HG02642 (cell line): Measurements from ENCODE around the gene SOCS7.

Experiments
- ATAC-seq: cut with Tn5 transposase; IDR thresholded peaks from one replicate; pipeline ENCODE4 v1.9.1; 2021; ENCODE audit warnings: mild to moderate bottlenecking; ENCODE audit not compliant: unreplicated experiment, poor library complexity

The SOCS7 gene

DNA sequence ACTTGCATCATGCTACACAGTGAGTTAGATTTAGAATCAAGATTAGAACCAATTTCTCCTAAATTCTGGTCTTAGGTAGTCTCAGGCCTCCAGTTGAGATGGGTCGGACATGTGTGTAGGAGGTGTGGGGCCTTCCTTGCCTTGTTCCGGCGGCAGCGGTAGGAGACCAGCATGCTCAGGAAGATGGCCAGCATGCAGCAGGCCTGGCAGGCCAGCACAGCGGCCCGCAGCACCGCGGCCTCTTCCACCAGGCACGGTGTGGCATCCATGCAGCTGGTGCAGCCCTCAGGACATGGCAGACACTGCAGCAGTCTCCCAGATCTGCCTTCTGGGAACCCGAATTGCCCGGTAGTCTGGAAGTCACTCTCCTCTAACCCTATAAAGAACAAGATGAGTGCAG is 14.8 kb upstream of the SOCS7 start:
- ATAC-seq: no peak

DNA sequence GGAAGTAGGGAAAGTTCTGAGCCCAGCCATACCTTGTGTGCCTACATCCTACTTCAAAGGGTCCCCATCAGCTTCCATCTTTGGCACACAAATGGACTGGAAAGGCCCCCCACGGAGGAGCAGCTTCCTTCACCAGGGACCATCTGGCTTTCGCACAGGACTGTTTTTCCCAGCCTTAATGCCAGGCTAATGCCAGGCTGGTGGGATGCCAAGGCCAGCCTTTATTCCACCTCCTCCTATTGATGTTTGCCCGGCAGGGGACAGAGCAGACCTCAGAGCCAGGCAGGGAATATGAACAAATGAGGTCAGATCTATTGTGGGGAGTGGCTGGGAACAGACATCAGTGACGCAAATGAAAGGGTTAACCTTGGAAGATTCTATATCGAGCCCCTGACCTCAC is 13.6 kb upstream of the SOCS7 start:
- ATAC-seq: no peak

DNA sequence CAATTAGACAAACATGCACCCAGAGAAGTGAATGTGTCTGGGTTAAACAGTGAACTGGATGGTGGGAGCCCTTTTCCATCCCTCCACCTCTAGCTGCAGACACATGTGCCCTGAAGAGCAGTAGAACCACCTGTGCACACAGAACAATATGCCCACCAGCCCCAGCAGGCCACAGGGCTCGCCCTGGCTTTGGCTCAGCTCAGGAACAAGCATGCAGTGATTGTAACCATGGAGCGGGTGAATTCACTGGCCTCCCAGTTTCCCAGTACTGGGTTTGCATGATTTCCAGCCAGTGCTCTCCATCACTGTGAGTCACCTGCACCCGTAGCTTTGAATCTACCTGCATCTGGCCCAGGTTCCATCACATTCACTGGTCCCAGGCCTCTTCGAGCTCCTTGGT is 13.1 kb upstream of the SOCS7 start:
- no peak for ATAC-seq

DNA sequence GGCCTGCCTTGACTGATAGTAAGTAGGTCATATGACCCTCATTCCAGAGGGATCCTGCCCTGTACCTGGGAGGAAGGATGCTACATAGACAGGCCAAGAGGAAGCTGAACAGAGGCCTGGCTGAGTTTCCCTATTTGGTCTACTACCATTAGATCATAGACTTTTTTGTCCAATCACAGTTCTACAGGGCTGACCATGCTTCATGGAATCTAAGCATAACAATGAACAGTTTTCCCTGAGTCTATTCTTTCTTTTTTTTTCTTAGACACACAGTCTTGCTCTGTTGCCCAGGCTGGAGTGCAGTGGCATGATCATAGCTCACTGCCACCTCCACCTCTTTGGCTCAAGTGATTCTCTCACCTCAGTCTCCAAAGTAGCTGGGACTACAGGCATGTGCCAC is 11.8 kb upstream of the SOCS7 start:
- no peak for ATAC-seq

DNA sequence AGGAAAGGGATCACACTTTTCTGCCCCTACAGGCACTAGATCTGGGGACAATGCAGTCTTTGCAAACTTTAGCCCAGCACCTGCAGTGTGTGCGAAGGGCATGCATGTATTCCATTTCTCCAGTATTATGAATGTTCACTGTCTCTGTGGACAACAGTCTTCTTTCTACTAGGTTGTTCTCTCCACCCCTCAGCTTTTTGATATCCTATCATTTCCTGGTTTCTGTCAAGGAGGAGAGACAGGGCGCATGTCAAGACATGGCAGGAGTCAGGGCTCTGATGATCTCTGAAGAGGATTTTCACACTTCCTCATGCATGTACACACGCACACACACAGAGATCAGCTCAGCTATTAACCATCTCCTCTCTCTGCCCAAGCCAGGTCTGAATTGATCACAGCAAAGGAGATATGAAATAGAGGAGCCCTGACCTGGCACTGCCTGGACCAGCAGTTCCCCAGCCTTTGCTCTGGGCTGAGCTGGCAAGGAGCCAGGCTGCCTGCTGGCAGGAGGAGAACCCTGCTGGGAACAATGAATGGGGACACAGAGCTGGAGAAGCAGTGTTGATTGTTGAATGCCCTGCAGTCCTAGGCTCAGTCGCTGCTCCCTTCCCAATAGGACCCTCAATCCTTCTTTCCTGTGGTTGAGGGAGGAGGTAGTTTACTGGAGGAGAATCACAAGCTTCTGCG is 10.5 kb upstream of the SOCS7 start:
- ATAC-seq: no peak

DNA sequence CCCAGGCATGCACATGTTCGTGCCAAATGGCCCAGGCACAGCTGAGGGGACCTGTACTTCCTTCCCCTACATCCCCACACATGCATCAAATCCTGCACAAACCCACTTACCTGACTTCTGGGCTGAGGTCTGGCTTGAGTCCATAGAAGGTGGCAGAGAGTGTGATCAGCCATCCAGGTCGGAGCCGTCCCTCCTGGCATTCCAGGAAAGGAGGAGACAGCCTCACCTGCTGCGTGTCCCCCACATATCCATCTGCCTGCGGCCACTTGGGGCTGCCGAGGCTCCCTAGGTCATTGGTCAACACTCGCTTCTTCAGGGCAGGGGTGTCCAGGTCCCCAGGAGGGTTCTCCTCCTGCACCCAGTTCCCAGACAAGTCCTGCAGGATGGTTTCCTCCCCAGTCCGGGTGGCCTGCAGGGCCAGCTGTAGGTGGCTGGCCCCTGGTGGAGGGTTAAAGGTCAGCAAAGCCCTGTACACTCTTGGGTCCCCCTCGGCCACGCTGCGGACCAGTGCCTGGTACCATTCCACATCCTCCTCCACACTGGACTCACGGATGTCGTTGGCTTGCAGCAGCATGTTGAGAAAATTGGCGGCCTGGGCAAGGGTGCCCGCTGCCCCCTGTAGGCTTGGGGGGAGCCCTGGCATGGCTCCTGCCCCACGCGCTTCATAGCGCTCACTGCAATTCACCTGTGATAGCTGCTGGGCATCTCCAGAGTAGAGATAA is 8.6 kb upstream of the SOCS7 start:
- no peak for ATAC-seq

DNA sequence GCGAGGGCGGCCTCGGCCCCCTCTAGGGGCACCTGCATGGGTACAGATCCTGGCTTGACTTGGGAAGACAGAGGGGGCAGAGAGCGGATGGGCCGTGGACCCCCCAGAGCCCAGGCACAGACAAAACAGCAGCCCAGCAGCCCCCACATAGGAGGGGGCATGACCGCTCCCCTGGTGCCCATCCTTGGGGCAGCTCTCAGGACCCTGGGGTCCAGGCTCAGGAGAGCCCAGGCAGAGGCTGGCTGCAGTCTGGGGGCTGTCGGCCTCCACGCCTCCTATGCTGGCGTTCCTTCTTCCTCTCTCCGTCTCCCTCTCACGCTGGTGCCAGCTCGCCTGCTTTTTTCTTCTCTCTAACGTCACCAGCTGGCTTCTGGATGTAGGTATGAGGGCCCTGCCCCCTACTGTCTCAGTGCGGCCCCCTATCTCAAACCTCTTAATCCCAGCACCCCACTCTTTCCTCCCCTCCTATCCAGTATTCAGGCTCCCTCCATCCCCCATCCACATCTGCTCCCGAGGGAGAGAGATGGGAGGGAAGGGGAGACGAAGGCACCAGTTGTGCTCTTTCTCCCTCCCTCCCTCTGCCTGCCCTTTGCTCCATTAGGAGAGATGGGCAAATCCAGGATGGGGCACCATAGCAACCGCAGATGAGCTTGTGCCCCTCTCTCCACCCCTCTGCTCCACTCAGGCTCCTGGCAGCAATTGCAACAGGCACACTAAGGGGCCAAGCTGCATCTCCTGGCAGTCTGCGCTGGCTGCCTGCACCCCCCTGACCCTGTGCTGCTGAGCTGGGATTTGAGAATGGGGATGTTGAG is 7.8 kb upstream of the SOCS7 start, which contains the start of gene GPR179:
Gene GPR179, minus strand, starts transcription at position 349 of the 812 bp plus-strand sequence. Its CDS starts 167 bp downstream, at position 182.
- no peak for ATAC-seq

DNA sequence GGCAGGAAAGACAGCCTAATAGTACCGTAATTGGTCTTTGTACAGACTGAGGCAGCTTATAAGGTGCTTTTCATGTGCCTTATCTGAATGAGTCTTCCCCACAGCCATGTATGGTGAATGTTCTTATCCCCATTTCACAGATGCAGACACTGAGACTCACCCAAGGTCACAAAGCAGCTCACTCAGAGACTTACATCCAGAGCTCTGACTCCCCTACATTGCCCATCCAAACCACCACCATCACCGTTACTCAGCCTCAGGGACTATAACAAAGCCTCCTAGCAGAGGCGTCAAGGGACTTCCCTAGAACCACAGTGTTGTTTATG is 7.3 kb upstream of the SOCS7 start:
- no peak for ATAC-seq

DNA sequence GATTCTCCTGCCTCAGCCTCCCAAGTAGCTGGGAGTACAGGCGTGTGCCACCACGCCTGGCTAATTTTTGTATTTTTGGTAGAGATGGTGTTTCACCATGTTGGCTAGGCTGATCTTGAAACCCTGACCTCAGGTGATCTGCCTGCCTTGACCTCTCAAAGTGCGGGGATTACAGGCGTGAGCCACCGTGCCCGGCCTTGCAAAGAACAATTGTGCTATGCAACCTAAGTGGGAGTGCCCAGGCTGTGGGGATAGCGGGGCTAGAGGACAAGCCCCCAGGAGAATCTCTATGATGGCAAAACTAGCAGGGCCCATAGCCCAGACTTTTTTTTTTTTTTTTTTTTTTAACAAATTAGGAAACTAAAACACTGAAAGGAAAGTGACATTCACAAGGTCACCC is 5.9 kb upstream of the SOCS7 start:
- no peak for ATAC-seq

DNA sequence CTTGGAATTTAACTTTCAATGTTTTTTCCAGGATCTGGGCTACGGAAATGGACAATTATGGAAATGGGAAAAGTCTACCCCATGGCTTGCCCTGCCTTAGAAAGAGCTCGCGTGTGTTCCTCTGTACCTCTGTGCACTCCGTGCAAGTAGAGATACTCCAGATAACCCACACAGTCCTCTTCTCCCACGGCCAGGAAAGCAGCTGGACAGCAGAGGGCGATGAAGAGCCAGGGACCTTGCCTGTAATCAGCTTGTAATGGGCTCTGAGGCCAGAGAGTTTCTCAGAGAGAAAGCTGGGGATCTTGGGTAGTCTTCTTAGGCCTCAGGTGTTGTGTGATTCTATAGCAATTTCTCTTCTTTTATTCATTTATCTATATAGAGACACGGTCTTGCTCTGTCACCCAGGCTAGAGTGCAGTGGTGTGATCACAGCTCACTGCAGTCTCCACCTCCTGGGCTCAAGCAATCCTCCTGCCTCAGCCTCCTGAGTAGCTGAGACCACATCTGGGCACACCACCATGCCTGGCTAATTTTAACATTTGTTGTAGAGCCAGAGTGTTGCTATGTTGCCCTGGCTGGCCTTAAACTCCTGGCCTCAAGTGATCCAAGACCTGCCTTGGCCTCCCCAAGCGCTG is 2.4 kb upstream of the SOCS7 start:
- no peak for ATAC-seq

DNA sequence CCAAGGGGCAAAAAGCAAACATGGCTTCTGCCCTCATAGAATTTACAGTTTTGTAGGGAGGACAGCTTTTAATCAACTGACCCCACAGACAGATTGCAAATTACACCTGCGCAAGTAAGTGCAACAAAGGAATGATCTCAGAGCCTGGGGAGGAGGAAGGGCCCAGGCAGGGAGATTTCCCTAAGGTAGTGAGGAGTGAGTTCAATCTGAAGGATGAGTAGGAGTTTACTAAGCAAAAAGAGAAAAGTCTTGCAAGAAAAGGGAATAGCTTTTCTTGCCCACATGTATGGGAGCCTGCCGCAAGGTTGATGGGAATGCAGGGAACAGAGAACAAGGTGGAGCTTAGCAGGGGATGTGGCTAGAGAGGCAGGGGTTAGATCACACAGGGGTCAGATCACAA is 1.6 kb upstream of the SOCS7 start:
- ATAC-seq: no peak

DNA sequence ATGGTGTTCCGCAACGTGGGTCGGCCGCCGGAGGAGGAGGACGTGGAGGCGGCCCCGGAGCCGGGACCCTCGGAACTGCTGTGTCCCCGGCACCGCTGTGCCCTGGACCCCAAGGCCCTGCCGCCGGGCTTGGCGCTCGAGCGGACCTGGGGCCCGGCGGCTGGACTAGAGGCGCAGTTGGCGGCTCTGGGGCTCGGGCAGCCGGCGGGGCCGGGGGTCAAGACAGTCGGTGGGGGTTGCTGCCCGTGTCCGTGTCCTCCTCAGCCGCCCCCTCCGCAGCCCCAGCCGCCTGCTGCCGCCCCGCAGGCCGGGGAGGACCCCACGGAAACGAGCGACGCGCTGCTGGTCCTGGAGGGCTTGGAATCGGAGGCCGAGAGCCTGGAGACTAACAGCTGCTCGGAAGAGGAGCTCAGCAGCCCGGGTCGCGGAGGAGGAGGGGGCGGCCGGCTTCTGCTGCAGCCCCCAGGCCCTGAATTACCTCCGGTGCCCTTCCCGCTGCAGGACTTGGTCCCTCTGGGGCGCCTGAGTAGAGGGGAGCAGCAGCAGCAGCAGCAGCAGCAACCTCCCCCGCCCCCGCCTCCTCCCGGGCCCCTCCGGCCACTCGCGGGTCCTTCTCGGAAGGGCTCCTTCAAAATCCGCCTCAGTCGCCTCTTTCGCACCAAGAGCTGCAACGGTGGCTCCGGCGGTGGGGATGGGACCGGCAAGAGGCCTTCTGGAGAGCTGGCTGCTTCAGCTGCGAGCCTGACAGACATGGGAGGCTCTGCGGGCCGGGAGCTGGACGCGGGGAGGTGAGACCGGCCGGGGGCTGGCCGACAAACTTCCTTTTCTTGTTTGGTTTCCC is 821 bp downstream of the SOCS7 start:
- peak; percentile 8 for ATAC-seq

DNA sequence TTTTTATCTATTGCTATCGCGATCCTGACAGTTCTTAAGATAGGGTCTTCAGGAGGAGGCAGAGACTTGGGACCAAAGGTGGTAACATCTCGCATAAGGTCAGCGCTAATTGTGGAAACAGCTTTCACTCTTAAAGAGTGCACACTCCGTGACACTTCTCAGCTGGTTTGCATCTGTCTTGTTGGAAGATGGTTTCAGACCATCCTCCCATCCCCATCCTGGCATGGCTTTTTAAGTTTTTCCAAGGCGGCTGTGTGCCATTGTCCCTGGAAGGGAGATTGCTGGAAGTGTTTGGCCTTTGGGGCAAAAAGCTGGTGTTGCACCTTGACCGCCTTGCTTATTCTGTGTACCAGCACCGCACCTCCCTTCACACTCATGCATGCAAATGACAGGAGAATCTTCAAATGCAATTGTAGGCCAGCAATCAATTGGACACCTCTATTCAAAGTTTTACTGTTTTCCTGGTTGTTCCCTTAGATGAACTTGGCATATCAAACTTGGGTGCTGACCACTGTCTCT is 1.5 kb downstream of the SOCS7 start:
- no peak for ATAC-seq

DNA sequence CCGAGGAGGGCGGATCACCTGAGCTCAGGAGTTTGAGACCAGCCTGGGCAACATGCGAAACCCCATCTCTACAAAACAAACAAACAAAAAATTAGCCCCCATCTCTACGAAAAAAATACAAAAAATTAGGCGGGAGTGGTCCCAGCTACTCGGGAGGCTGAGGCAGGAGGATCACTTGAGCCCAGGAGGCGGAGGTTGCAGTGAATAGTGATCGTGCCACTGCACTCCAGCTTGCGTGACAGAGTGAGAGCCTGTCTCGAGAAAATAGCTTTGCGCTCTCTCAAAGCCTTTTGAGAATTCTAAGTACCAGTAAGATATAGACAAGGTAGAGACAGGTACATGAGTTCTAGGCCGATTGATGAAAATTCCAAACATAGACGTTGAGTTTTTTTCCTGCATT is 2.0 kb downstream of the SOCS7 start:
- no peak for ATAC-seq

DNA sequence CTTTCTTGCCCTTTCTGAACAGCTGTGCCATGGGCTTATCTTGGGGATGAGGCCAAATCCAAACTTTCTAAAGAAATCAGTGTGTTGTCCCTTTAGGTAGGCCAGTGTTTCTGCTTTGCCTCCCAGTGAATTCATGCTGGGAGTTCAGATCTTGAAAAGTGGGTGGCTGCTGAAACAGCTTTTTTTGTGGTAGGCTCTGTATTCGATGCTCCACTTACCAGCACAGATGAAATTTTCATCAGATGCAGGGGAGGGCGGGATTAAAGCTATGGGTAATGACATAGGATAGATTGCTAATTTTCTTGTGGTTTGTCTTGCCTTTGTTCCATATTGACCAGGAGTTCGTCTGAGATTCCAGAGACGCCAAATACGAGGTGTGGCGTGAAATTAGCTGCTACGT is 2.8 kb downstream of the SOCS7 start:
- no peak for ATAC-seq

DNA sequence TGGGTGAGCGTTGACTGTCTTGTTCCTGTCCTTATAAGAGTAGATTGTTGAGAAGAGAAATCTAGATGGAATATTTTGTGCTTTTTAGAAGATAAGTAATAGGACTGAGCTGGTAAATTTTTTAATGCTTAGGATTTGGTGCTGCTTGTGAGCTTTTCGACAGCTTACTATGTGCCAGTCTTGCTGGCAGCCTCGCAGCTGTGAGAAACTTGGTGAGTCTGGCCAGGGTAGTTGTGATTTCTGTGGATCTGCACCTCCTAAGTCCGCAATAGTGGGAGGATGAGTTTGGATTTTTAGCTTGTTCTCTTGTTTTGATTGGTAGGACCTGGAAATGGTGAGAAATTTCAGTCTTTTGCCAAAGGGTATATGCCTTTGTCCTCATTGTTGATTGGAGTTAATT is 3.6 kb downstream of the SOCS7 start:
- ATAC-seq: no peak

DNA sequence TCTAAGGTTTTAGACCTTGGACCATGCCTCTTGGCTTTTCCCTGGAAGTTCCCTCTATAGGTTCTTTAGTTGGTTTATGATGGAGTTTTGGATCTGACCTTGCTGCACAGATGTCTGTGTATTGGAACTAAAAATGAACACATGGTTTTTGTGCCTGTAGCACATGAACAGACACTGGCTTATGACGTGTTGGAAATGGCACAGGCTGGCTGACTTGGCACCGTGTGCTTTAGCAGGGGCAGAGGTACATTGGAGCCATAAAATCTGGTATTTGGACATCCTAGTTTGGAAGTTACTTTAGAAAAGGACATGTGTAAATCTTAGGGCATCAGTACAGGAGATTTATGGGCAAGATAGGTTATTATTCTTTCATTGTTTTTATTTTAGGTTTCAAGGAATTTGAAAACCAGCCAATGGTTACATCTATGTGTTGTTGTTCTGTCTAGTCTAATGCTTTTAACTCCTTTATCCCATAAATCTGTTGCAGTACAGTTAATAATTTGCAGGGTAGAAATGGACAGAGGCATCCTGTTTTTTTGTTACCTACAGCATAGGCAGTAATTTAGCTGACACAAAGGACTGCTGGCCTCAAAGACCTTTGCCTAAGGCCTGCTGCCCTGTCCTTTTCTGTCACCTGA is 6.0 kb downstream of the SOCS7 start:
- no peak for ATAC-seq

DNA sequence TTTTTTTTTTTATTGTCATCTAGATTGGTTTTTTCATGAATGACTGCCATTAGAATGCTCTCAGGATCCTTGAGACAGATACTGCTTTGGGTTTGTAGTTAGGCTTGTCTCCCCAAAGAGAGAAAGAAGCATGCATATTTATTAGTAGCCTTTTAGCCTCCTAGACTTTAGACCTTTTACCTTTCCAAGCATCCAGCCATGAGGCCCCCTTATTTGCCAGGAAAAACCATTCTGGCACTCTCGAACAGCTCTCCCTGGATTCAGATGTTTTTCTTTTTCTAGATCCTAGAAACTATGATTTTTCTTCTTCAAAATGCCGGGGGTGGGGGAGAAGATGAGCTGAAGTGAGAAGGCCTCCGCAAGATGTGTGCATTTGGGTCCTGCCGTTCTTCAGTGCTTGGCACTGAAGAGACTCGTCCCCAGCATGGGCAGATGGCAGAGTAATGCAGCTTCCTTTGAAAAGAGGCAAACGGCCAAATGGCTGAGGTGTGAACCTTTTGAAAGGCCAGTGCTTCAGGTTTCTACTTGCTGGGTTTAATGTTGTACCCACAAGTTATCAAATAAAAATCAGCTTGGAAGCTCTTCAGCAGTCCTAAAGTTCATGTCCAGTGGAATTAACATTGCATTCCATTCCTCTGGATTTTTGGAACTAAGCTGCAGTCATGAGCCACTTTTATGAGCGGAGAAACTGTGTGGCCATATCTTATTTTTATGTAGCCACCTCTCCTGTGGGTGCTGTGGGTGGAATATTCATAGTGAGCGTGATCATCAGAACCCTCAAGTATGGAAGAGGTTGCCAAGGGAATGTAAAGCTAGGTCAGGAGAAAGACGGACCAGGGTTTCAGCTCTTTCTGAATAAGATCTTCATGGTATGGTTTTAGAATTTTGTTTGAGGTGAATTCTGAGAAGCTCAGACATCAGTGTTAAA is 7.2 kb downstream of the SOCS7 start:
- ATAC-seq: no peak
